H9 (cell line): Measurements from ENCODE around the gene CNGB1. TPM values are rescaled to one million over a fixed set of nuclear protein-coding genes. Genes with fewer than 3 reads are reported as not detected.
"Not testable (repeated sequence)": the region's sequence is repeated elsewhere in the genome, so short reads cannot be mapped to it uniquely, and the experiment has no call there.

Experiments used
- DNase-seq: peaks from one replicate; pipeline ENCODE4 v3.0.0-alpha.2; 2017
- H2AFZ ChIP-seq: one replicate; pipeline ENCODE4 v1.6.1; 2013; ENCODE audit warnings: mild to moderate bottlenecking, low read length, control low read depth, moderate library complexity
- H2AK5ac ChIP-seq: 2 replicates; pipeline ENCODE4 v1.6.1; 2013; ENCODE audit warnings: low read length, control low read depth, mixed read lengths; ENCODE audit not compliant: insufficient read length
- H2BK120ac ChIP-seq: one replicate; pipeline ENCODE4 v1.6.1; 2013; ENCODE audit warnings: low read depth, mild to moderate bottlenecking, low read length, control low read depth, inconsistent platforms; ENCODE audit not compliant: poor library complexity, severe bottlenecking
- H2BK12ac ChIP-seq: 2 replicates; pipeline ENCODE4 v1.6.1; 2013; ENCODE audit warnings: low read length, control low read depth, mixed read lengths, low read depth; ENCODE audit not compliant: insufficient read length
- H2BK15ac ChIP-seq: 2 replicates; pipeline ENCODE4 v1.6.1; 2013; ENCODE audit warnings: low read depth, low read length, control low read depth
- H2BK20ac ChIP-seq: one replicate; pipeline ENCODE4 v1.6.1; 2013; ENCODE audit warnings: low read depth, mild to moderate bottlenecking, low read length, control low read depth, inconsistent platforms; ENCODE audit not compliant: poor library complexity, severe bottlenecking
- H2BK5ac ChIP-seq: 2 replicates; pipeline ENCODE4 v1.6.1; 2013; ENCODE audit warnings: low read length, control low read depth, mixed read lengths; ENCODE audit not compliant: insufficient read length
- H3K14ac ChIP-seq: 2 replicates; pipeline ENCODE4 v1.6.1; 2013; ENCODE audit warnings: low read length, control low read depth; ENCODE audit not compliant: insufficient read depth
- H3K18ac ChIP-seq: 2 replicates; pipeline ENCODE4 v1.6.1; 2013; ENCODE audit warnings: low read depth, mild to moderate bottlenecking, mixed read lengths, low read length, control low read depth; ENCODE audit not compliant: insufficient read length
- H3K23ac ChIP-seq: 2 replicates; pipeline ENCODE4 v1.6.1; 2013; ENCODE audit warnings: low read length, control low read depth, mixed read lengths, low read depth; ENCODE audit not compliant: insufficient read length
- H3K23me2 ChIP-seq: 2 replicates; pipeline ENCODE4 v1.6.1; 2013; ENCODE audit warnings: low read depth, mild to moderate bottlenecking, mixed read lengths, low read length, control low read depth; ENCODE audit not compliant: insufficient read length, poor library complexity, severe bottlenecking
- H3K27ac ChIP-seq: 2 replicates; pipeline ENCODE4 v1.5.1; 2013; ENCODE audit warnings: low read length, control low read depth, mixed read lengths, low read depth; ENCODE audit not compliant: insufficient read length
- H3K27me3 ChIP-seq: 2 replicates; pipeline ENCODE4 v1.6.1; 2013; ENCODE audit warnings: low read length, control low read depth, inconsistent platforms; ENCODE audit not compliant: insufficient read depth
- H3K4ac ChIP-seq: 2 replicates; pipeline ENCODE4 v1.6.1; 2013; ENCODE audit warnings: low read depth, mild to moderate bottlenecking, control low read depth, inconsistent platforms, low read length, moderate library complexity
- H3K4me1 ChIP-seq: 2 replicates; pipeline ENCODE4 v1.6.1; 2013; ENCODE audit warnings: low read length, control low read depth, inconsistent platforms; ENCODE audit not compliant: insufficient read depth
- H3K4me2 ChIP-seq: 2 replicates; pipeline ENCODE4 v1.6.1; 2013; ENCODE audit warnings: low read length, control low read depth, mixed read lengths; ENCODE audit not compliant: insufficient read length, insufficient read depth
- H3K56ac ChIP-seq: 2 replicates; pipeline ENCODE4 v1.6.1; 2013; ENCODE audit warnings: low read depth, mild to moderate bottlenecking, mixed read lengths, low read length, control low read depth; ENCODE audit not compliant: insufficient read length
- H3K79me1 ChIP-seq: 2 replicates; pipeline ENCODE4 v1.6.1; 2013; ENCODE audit warnings: low read depth, mild to moderate bottlenecking, moderate library complexity, low read length, control low read depth, inconsistent platforms; ENCODE audit not compliant: insufficient read depth, poor library complexity, severe bottlenecking
- H3K79me2 ChIP-seq: 2 replicates; pipeline ENCODE4 v1.6.1; 2013; ENCODE audit warnings: low read length, control low read depth, inconsistent platforms; ENCODE audit not compliant: insufficient read depth
- H3K9ac ChIP-seq: 2 replicates; pipeline ENCODE4 v1.6.1; 2013; ENCODE audit warnings: low read length, control low read depth, mixed read lengths; ENCODE audit not compliant: insufficient read length; ENCODE audit errors: extremely low read depth
- H3K9me3 ChIP-seq: one replicate; pipeline ENCODE4 v1.6.1; 2013; ENCODE audit warnings: low read depth, low read length, inconsistent platforms; ENCODE audit not compliant: control insufficient read depth
- H3T11ph ChIP-seq: one replicate; pipeline ENCODE4 v1.6.1; 2013; ENCODE audit warnings: mild to moderate bottlenecking, low read length, control low read depth, inconsistent platforms
- H4K20me1 ChIP-seq: one replicate; pipeline ENCODE4 v1.6.1; 2013; ENCODE audit not compliant: control insufficient read depth, insufficient read length, insufficient read depth
- H4K5ac ChIP-seq: 2 replicates; pipeline ENCODE4 v1.6.1; 2013; ENCODE audit warnings: low read depth, mild to moderate bottlenecking, mixed read lengths, low read length, control low read depth; ENCODE audit not compliant: insufficient read length
- H4K8ac ChIP-seq: replicated peaks from 2 replicates; pipeline ENCODE4 v1.6.1; 2013; ENCODE audit warnings: low read length, control low read depth, mixed read lengths, low read depth; ENCODE audit not compliant: insufficient read length
- H4K91ac ChIP-seq: 2 replicates; pipeline ENCODE4 v1.6.1; 2013; ENCODE audit warnings: low read depth, mild to moderate bottlenecking, moderate library complexity, mixed read lengths, low read length, control low read depth; ENCODE audit not compliant: insufficient read length
- H3K27ac Mint-ChIP-seq, 3 experiments: 2 replicates in 2 of 3; 3 replicates in 1 of 3; pipeline ENCODE4 v1.8.0; 2020 to 2021; ENCODE audit warnings: mixed read lengths in 3 of 3, mild to moderate bottlenecking in 1 of 3, moderate library complexity in 1 of 3
- H3K27me3 Mint-ChIP-seq: 2 replicates; pipeline ENCODE4 v1.8.0; 2021; ENCODE audit warnings: low read depth, mild to moderate bottlenecking, moderate library complexity, mixed read lengths
- H3K36me3 Mint-ChIP-seq, 3 experiments: 2 replicates in 2 of 3; 3 replicates in 1 of 3; pipeline ENCODE4 v1.8.0; 2020 to 2021; ENCODE audit warnings: low read depth in 3 of 3, mixed read lengths in 3 of 3; ENCODE audit not compliant: insufficient read depth in 1 of 3
- H3K4me1 Mint-ChIP-seq, 2 experiments: 2 replicates each; pipeline ENCODE4 v1.8.0; 2020; ENCODE audit warnings: mixed read lengths in 2 of 2
- H3K4me3 Mint-ChIP-seq, 2 experiments: 2 replicates in 1 of 2; 3 replicates in 1 of 2; pipeline ENCODE4 v1.8.0; 2020 to 2021; ENCODE audit warnings: mild to moderate bottlenecking in 2 of 2, mixed read lengths in 2 of 2, moderate library complexity in 1 of 2
- H3K9me3 Mint-ChIP-seq, 2 experiments: 2 replicates in 1 of 2; 3 replicates in 1 of 2; pipeline ENCODE4 v1.8.0; 2020; ENCODE audit warnings: mild to moderate bottlenecking in 2 of 2, mixed read lengths in 2 of 2, moderate library complexity in 1 of 2
- WGBS: extraction: QIAGEN DNeasy Blood & Tissue Kit; methylation state at CpG from one replicate; pipeline ENCODE4 v1.1.7; 2013; ENCODE audit warnings: missing lambda C conversion rate, low lambda C conversion rate, mixed read lengths; ENCODE audit not compliant: insufficient read length; ENCODE audit errors: extremely low coverage; 5-methylcytosine and 5-hydroxymethylcytosine counted together
- total RNA-seq: library from RNA; stranded (reverse); gene quantifications from 2 replicates; pipeline ENCODE4 v1.2.1, GENCODE V29; 2021
- TF ChIP-seq, protein P1 (sequence below): fragments of 200-600 bp; sonication (generic); conservative IDR thresholded peaks from 3 replicates; pipeline ENCODE4 v1.8.0; 2021; ENCODE audit warnings: antibody characterized with exemption, mild to moderate bottlenecking

Gene CNGB1
- total RNA-seq, 1 experiment from 2014 or later, result not detected

- H3K4me1 ChIP-seq, result peaks cover 4% of the 10 kb centered on the region; the same call in 1 of the 2 replicates
- no peak overlapping the region for H2AK5ac ChIP-seq
- no peak overlapping the region for H3K4ac ChIP-seq
- WGBS, result no CpG with 5 or more reads among the region's 5 CpGs
- H3K27ac ChIP-seq, result no peak overlapping the region
- H3K36me3 Mint-ChIP-seq, result no peaks in the 10 kb centered on the region
- no peak overlapping the region for H4K5ac ChIP-seq
- no peak overlapping the region for H4K8ac ChIP-seq
- TF ChIP-seq, protein P1, sequence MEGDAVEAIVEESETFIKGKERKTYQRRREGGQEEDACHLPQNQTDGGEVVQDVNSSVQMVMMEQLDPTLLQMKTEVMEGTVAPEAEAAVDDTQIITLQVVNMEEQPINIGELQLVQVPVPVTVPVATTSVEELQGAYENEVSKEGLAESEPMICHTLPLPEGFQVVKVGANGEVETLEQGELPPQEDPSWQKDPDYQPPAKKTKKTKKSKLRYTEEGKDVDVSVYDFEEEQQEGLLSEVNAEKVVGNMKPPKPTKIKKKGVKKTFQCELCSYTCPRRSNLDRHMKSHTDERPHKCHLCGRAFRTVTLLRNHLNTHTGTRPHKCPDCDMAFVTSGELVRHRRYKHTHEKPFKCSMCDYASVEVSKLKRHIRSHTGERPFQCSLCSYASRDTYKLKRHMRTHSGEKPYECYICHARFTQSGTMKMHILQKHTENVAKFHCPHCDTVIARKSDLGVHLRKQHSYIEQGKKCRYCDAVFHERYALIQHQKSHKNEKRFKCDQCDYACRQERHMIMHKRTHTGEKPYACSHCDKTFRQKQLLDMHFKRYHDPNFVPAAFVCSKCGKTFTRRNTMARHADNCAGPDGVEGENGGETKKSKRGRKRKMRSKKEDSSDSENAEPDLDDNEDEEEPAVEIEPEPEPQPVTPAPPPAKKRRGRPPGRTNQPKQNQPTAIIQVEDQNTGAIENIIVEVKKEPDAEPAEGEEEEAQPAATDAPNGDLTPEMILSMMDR, result no peak
- peaks cover 38 to 39% of the 10 kb centered on the region in 2 experiments for H3K4me1 Mint-ChIP-seq
- H3K18ac ChIP-seq, result no peak overlapping the region
- H2BK5ac ChIP-seq, result no peak overlapping the region
- no peak overlapping the region for H3K27ac Mint-ChIP-seq
- H3K9ac ChIP-seq, result no peak overlapping the region
- no peak overlapping the region for H2AFZ ChIP-seq
- no peak overlapping the region for H3K14ac ChIP-seq
- no peaks in the 10 kb centered on the region for H4K20me1 ChIP-seq
- H3K9me3 ChIP-seq, result no peaks in the 10 kb centered on the region
- H2BK15ac ChIP-seq, result no peak overlapping the region
- H2BK120ac ChIP-seq, result no peak overlapping the region
- no peaks in the 10 kb centered on the region for H3K79me1 ChIP-seq
- H3K27me3 ChIP-seq, result no peaks in the 10 kb centered on the region; the same call in 1 of the 2 replicates
- no peak for DNase-seq
- no peak overlapping the region for H3T11ph ChIP-seq
- no peak overlapping the region for H3K56ac ChIP-seq
- no peak overlapping the region for H2BK20ac ChIP-seq
- 0 out of 5 replicates have a peak, but pooled peaks cover 0 to 3% of the 10 kb centered on the region in 2 experiments for H3K9me3 Mint-ChIP-seq
- no peak overlapping the region for H4K91ac ChIP-seq
- no peak overlapping the region for H3K4me2 ChIP-seq
- no peak overlapping the region for H2BK12ac ChIP-seq
- H3K79me2 ChIP-seq, result no peaks in the 10 kb centered on the region
- no peaks in the 10 kb centered on the region for H3K23me2 ChIP-seq
- peaks cover 12% of the 10 kb centered on the region for H3K27me3 Mint-ChIP-seq
- no peak overlapping the region for H3K23ac ChIP-seq
- no peak overlapping the region for H3K4me3 Mint-ChIP-seq
Measured at GRCh38 chr16:57848181-57848580, 122.7 kb downstream of the CNGB1 start.

- H2BK120ac ChIP-seq, H4K5ac ChIP-seq, H3K9me3 Mint-ChIP-seq, H3T11ph ChIP-seq, H3K27me3 ChIP-seq, H3K79me1 ChIP-seq, H4K8ac ChIP-seq, H4K20me1 ChIP-seq, H3K9me3 ChIP-seq, H3K79me2 ChIP-seq, H3K23ac ChIP-seq, H3K23me2 ChIP-seq, H2BK15ac ChIP-seq, H3K9ac ChIP-seq, H3K14ac ChIP-seq, H2AFZ ChIP-seq, H3K56ac ChIP-seq, H3K4ac ChIP-seq, H3K27ac ChIP-seq, H2BK5ac ChIP-seq, H2AK5ac ChIP-seq, H4K91ac ChIP-seq, H3K36me3 Mint-ChIP-seq, H3K18ac ChIP-seq, H2BK20ac ChIP-seq, H3K4me1 ChIP-seq, DNase-seq: not testable (repeated sequence)
- Histone ChIP-seq H3K4me2 (peak overlapping the region; percentile 44), H2BK12ac (peak overlapping the region; percentile 76)
- WGBS, result no CpG with 5 or more reads among the region's 6 CpGs
- H3K4me1 Mint-ChIP-seq, result peaks cover 42 to 43% of the 10 kb centered on the region in 2 experiments
- H3K27me3 Mint-ChIP-seq, result peaks cover 12% of the 10 kb centered on the region
- peak overlapping the region in 2 of 3 experiments; percentile 56 to 94; a peak in 5 of 7 replicates for H3K27ac Mint-ChIP-seq
- peak overlapping the region; percentile 31 to 47; a peak in 2 of 5 replicates for H3K4me3 Mint-ChIP-seq
Measured at GRCh38 chr16:57846931-57847330, 124.0 kb downstream of the CNGB1 start.
